ENCODE measurements around the gene POLR1B.
"Not testable (repeated sequence)": the region's sequence is repeated elsewhere in the genome, so short reads cannot be mapped to it uniquely, and the experiment has no call there.

- not testable (repeated sequence) for TF ChIP-seq CTCF, POLR2A (IDR thresholded peaks at IDR 0.05)
Observed at GRCh38 chr2:112566508-112566907, 24.2 kb downstream of the POLR1B start.
